Upper lobe of left lung (tissue), 6 donors: Measurements from ENCODE around the gene ZNF212. TPM values are rescaled to one million over a fixed set of nuclear protein-coding genes. Genes with fewer than 3 reads are reported as not detected.
A peak's percentile ranks its signal among the peaks of the same experiment; 100 is the strongest.

ENCODE experiments used
- ATAC-seq, 2 donors: fragments of 200-7000 bp; cut with Tn5 transposase; one replicate each; pipeline ENCODE4 v1.9.1; 2022; ENCODE audit warnings: mild to moderate bottlenecking in 2 of 2, moderate library complexity in 2 of 2; ENCODE audit not compliant: low FRiP score in 2 of 2
- DNase-seq, 2 donors: peaks; one replicate each; pipeline ENCODE4 v3.0.0-alpha.2; 2019 to 2020
- H3K27ac ChIP-seq, 4 donors: fragments of 200-600 bp; sonication (generic); one replicate each; pipeline ENCODE4 v1.5.1; 2016 to 2019
- H3K27me3 ChIP-seq, 4 donors: fragments of 200-600 bp; sonication (generic); one replicate each; pipeline ENCODE4 v1.5.1; 2017 to 2019
- H3K36me3 ChIP-seq, 4 donors: fragments of 200-600 bp; sonication (generic); one replicate each; pipeline ENCODE4 v1.5.1; 2016 to 2019
- H3K4me1 ChIP-seq, 4 donors: fragments of 200-600 bp; sonication (generic); one replicate each; pipeline ENCODE4 v1.5.1; 2018 to 2019
- H3K4me3 ChIP-seq, 4 donors: fragments of 200-600 bp; sonication (generic); one replicate each; pipeline ENCODE4 v1.5.1; 2017 to 2019; ENCODE audit warnings: mild to moderate bottlenecking in 2 of 4, moderate library complexity in 1 of 4
- H3K9me3 ChIP-seq, 4 donors: fragments of 200-600 bp; sonication (generic); one replicate each; pipeline ENCODE4 v1.5.1; 2018 to 2019
- EP300 ChIP-seq, 4 donors: sonication (generic); formaldehyde crosslinking; IDR thresholded peaks; one replicate each; pipeline ENCODE4 v1.5.1; 2017; ENCODE audit warnings: antibody characterized with exemption in 4 of 4, control low read depth in 2 of 4
- POLR2A ChIP-seq, 4 donors: fragments of 450-650 bp; IDR thresholded peaks; one replicate each; pipeline ENCODE4 v1.5.1; 2016 to 2017; ENCODE audit warnings: antibody characterized with exemption in 4 of 4, mild to moderate bottlenecking in 2 of 4
- POLR2AphosphoS5 ChIP-seq, 2 donors: sonication (generic); formaldehyde crosslinking; IDR thresholded peaks; one replicate each; pipeline ENCODE4 v1.5.1; 2017; ENCODE audit warnings: antibody characterized with exemption in 2 of 2
- WGBS, 2 donors: methylation state at CpG; one replicate each; pipeline ENCODE4 v1.1.5; 2017 to 2018; 5-methylcytosine and 5-hydroxymethylcytosine counted together
- total RNA-seq, 6 donors: library from RNA; depleted of rRNA in 4 of 6; stranded (reverse); fragments of >200 nt in 4 of 6; gene quantifications; one replicate each; pipeline versions ENCODE4 v1.1.0 to v1.2.1, GENCODE V29; 2016 to 2021
- TF ChIP-seq, protein P1 (sequence below), 6 experiments: fragments of 450-650 bp in 4 of 6; fragments of 200-600 bp in 2 of 6; sonication (generic) in 2 of 6; IDR thresholded peaks; one replicate each; pipeline ENCODE4 v1.5.1; 2016 to 2019; ENCODE audit warnings: antibody characterized with exemption in 6 of 6
- donor health status: DM: no; HTN: no; CAD: no; lungs with moderate emphysema.
- donor health status: DM: no; HTN: yes; CAD: no; lungs with severe emphysema.

Gene ZNF212
- total RNA-seq, 6 donors from 2014 or later: 10.3 to 33.5 (median 10.9) TPM

DNA sequence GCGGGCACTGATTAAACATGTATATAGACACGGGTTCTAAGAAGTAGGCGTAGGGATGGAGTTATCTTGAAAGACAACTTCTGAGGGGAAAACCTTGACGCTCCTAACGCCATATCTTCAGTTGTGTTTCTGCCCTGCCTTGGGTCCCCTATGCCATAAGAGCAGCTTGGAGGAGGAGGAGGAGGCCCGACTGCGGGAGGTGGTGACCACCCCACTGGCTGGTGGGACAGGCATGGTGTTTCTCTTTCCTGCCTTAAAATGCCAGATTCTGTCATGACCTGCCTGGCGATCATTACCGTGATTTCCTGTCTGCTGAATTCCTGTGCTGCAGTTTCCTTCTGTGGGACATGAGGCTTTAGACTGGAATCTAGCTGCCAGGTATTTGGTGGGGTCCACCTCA is 38.4 kb downstream of the ZNF212 start:
- Histone ChIP-seq H3K36me3 (peaks cover 13 to 74% (median 46%) of the 10 kb centered on the region in 4 donors), H3K4me3 (no peak overlapping the region), H3K9me3 (no peaks in the 10 kb centered on the region), H3K27me3 (no peaks in the 10 kb centered on the region), H3K27ac (no peak overlapping the region), H3K4me1 (no peaks in the 10 kb centered on the region)
- 89 to 98% methylated on average over 9 of the region's 9 CpGs for WGBS, 2 donors
- ATAC-seq (no peak), DNase-seq (no peak)
- TF ChIP-seq EP300 (IDR thresholded peaks at IDR 0.05): no peak
- TF ChIP-seq, protein P1, sequence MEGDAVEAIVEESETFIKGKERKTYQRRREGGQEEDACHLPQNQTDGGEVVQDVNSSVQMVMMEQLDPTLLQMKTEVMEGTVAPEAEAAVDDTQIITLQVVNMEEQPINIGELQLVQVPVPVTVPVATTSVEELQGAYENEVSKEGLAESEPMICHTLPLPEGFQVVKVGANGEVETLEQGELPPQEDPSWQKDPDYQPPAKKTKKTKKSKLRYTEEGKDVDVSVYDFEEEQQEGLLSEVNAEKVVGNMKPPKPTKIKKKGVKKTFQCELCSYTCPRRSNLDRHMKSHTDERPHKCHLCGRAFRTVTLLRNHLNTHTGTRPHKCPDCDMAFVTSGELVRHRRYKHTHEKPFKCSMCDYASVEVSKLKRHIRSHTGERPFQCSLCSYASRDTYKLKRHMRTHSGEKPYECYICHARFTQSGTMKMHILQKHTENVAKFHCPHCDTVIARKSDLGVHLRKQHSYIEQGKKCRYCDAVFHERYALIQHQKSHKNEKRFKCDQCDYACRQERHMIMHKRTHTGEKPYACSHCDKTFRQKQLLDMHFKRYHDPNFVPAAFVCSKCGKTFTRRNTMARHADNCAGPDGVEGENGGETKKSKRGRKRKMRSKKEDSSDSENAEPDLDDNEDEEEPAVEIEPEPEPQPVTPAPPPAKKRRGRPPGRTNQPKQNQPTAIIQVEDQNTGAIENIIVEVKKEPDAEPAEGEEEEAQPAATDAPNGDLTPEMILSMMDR (IDR thresholded peaks at IDR 0.05): no peak
- no peak for TF ChIP-seq POLR2A (IDR thresholded peaks at IDR 0.05)
- no peak for TF ChIP-seq POLR2AphosphoS5 (IDR thresholded peaks at IDR 0.05)

- Histone ChIP-seq H3K27me3 (no peaks in the 10 kb centered on the region), H3K4me1 (no peaks in the 10 kb centered on the region), H3K9me3 (no peaks in the 10 kb centered on the region), H3K4me3 (no peak overlapping the region), H3K36me3 (peaks cover 13 to 70% (median 46%) of the 10 kb centered on the region in 4 donors), H3K27ac (no peak overlapping the region)
- no peak for ATAC-seq
- WGBS, 2 donors: 96 to 97% methylated on average over 11 of the region's 11 CpGs
- no peak for TF ChIP-seq EP300 (IDR thresholded peaks at IDR 0.05)
- TF ChIP-seq, protein P1 (IDR thresholded peaks at IDR 0.05): no peak
- TF ChIP-seq POLR2A (IDR thresholded peaks at IDR 0.05): no peak
- TF ChIP-seq POLR2AphosphoS5 (IDR thresholded peaks at IDR 0.05): no peak
- no peak for DNase-seq
These were observed 38.9 kb downstream of the ZNF212 start for GRCh38 chr7:149278396-149278795.

DNA sequence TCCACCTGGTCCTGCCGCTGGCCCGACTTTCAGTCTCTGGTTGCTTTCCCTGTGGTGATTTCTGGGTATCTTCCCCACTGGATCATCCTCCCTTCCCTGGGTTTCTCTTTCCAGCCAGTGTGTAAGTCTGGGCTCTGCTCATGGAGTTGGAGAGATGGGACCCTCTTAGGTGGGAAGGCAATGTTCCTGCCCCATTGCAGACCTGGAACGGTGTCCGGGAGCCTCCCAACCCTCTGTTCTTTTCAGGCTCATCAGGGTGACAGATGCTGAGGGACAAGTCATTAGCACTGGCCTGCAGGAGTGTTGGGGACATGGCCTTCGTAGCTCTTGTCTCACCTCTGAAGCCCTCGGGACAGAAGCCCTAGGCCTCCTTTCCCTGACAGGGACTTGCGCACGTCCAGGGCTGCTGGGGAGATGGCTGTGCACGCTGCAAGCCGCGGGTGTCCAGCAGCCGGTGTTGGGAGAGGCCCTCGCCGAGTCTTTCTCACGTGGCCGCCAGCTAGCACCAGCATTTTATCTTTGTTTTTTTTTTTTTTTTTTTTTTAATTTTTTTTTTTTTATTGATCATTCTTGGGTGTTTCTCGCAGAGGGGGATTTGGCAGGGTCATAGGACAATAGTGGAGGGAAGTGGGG is 39.8 kb downstream of the ZNF212 start:
- H3K9me3 ChIP-seq: no peaks in the 10 kb centered on the region
- no peak overlapping the region for H3K27ac ChIP-seq
- DNase-seq (peak in 1 of 2 donors; percentile 64), ATAC-seq (no peak)
- H3K4me3 ChIP-seq: no peak overlapping the region
- WGBS, 2 donors: 90 to 97% methylated on average over 17 of the region's 17 CpGs
- H3K36me3 ChIP-seq: peaks cover 13 to 67% (median 46%) of the 10 kb centered on the region in 4 donors
- H3K4me1 ChIP-seq: peaks cover 0 to under 1% (median under 1%) of the 10 kb centered on the region in 4 donors
- no peaks in the 10 kb centered on the region for H3K27me3 ChIP-seq
- TF ChIP-seq EP300 (IDR thresholded peaks at IDR 0.05) (no peak), POLR2A (IDR thresholded peaks at IDR 0.05) (no peak), POLR2AphosphoS5 (IDR thresholded peaks at IDR 0.05) (no peak)
- TF ChIP-seq, protein P1 (IDR thresholded peaks at IDR 0.05): no peak

- no peaks in the 10 kb centered on the region for H3K9me3 ChIP-seq
- ATAC-seq (no peak), DNase-seq (no peak)
- no peak overlapping the region for H3K27ac ChIP-seq
- peaks cover 0 to 9% (median 7%) of the 10 kb centered on the region in 4 donors for H3K4me1 ChIP-seq
- 100% methylated on average over 2 to 4 of the region's 9 CpGs for WGBS, 2 donors
- no peak overlapping the region for H3K4me3 ChIP-seq
- H3K36me3 ChIP-seq: peaks cover 13 to 66% (median 45%) of the 10 kb centered on the region in 4 donors
- TF ChIP-seq, protein P1 (IDR thresholded peaks at IDR 0.05): no peak
- no peak for TF ChIP-seq POLR2A (IDR thresholded peaks at IDR 0.05)
- no peak for TF ChIP-seq EP300 (IDR thresholded peaks at IDR 0.05)
- no peak for TF ChIP-seq POLR2AphosphoS5 (IDR thresholded peaks at IDR 0.05)
- H3K27me3 ChIP-seq: no peaks in the 10 kb centered on the region
These were observed 40.7 kb downstream of the ZNF212 start for GRCh38 chr7:149280151-149280550.
